GM21423 (cell line): ENCODE measurements around the gene PTPRM.

Source experiments
- ATAC-seq: cut with Tn5 transposase; IDR thresholded peaks from one replicate; pipeline ENCODE4 v1.9.1; 2021; ENCODE audit warnings: mild to moderate bottlenecking, moderate library complexity; ENCODE audit not compliant: unreplicated experiment

The PTPRM gene

GRCh38 chr18:7789856-7790552 lies 222.9 kb downstream of the PTPRM start:
- no peak for ATAC-seq

DNA sequence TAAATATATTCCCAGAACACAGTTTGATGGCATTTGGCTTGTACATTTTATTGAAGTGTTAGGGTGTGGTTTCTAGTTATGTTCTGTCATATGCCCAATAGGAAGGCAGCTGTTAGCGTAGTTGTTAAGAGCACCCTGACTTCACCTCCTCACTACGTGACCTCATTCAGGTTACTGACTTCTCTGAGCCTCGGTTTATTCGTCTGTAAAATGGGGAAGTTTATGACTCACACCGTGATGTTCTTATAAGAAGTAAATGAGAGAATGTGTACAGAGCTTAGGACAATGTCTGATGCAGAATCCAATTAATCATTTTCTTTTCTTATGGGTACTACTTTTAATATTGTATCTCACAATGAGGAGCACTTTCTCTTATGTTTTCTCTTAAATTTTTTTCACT lies 226.0 kb downstream of the PTPRM start:
- no peak for ATAC-seq

GRCh38 chr18:7803956-7804469 lies 236.9 kb downstream of the PTPRM start:
- no peak for ATAC-seq

DNA sequence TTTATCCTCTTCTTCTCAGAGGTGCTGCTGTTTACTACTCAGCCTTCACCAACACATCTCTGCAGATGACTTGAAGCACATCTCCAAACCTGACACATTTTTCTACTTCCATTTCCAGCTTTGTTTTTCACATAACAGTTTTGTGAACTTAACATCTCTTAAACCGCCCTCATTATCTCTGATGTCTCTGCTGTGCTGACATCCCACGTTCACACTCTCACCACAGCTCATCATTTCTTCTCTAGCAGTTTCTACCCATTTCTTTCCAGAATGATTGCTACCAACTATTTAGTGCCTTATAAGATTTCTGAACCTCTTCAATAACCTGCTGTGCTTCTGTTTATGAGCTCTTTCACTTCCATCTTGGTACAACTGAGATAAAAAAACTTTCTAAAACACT lies 238.0 kb downstream of the PTPRM start:
- ATAC-seq, result no peak

DNA sequence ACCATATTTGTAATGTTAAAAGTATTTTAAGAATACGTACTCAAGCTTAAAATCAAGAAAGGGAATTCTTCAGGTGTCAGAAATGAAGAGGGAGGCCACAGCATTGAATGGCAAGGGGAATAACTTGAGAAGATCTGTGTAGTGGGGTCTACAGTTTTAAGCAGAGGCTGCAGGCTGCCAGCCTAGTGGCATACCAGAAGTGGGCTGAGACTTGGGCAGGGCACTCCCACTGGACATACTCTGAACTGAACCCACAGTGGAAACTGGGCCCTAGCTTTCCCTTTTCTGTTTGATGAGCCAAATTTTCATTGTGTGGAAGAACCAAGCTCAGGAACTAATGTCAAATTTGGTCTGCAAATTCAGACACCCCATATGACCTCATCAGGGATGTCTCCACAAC lies 238.8 kb downstream of the PTPRM start:
- no peak for ATAC-seq

- no peak for ATAC-seq
Measured at GRCh38 chr18:7807936-7808453, 240.9 kb downstream of the PTPRM start.

- no peak for ATAC-seq
Measured at GRCh38 chr18:7808992-7809391, 241.9 kb downstream of the PTPRM start.

- no peak for ATAC-seq
Measured at GRCh38 chr18:7809455-7809854, 242.3 kb downstream of the PTPRM start.

- ATAC-seq, result no peak
Measured at GRCh38 chr18:7809978-7810377, 242.9 kb downstream of the PTPRM start.

- no peak for ATAC-seq
Measured at GRCh38 chr18:7812431-7813063, 245.4 kb downstream of the PTPRM start.

GRCh38 chr18:7813131-7813530 lies 246.0 kb downstream of the PTPRM start:
- no peak for ATAC-seq

GRCh38 chr18:7814754-7815315 lies 247.7 kb downstream of the PTPRM start:
- ATAC-seq, result no peak

DNA sequence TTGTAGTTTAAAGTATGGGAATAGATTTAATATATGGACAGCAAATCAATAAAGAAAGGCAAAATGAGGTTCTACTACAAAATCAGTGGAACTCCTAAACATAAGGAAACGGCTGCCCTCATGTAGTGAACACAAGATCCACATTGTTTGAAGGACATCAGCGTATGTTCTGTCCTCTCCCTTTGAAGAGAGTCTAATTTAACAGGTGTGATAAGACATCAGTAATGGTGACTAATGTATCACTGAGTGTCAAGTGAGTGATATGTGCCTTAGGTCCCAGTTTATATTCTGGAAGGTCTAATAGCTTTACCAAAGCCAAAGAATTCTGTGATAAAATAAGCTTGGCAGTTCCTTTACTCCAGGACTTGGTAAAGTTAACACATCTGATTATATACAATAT lies 248.7 kb downstream of the PTPRM start:
- no peak for ATAC-seq

- ATAC-seq, result no peak
Measured at GRCh38 chr18:7817575-7818230, 250.6 kb downstream of the PTPRM start.

GRCh38 chr18:7821784-7822183 lies 254.7 kb downstream of the PTPRM start:
- ATAC-seq, result no peak

GRCh38 chr18:7822435-7823331 lies 255.6 kb downstream of the PTPRM start:
- ATAC-seq, result no peak

- no peak for ATAC-seq
Measured at GRCh38 chr18:7824970-7825369, 257.9 kb downstream of the PTPRM start.

GRCh38 chr18:7830468-7830867 lies 263.4 kb downstream of the PTPRM start:
- no peak for ATAC-seq

- no peak for ATAC-seq
Measured at GRCh38 chr18:7839548-7839947, 272.4 kb downstream of the PTPRM start.

DNA sequence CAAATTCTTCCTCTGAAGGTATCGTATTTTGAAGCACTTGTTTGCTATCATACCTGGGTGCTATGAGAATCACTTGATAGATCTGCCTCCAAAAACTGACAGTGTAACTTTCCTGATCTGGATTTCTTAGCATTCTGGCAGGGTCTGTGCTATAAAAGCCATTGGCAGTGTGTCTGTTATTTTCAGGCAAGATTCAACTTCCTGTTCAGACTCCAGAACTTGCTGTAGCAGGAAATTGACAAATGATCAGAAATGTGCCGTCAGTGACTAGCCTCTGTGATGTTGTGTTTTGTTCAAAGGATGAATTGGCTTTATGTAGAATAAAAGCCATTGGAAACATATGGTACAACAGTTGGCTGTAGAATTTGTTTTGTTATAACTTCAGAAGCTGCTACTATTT lies 273.3 kb downstream of the PTPRM start:
- ATAC-seq, result no peak
